DMS 273 (cell line): ENCODE data around the gene BEAN1.
"Not testable (repeated sequence)": the region's sequence is repeated elsewhere in the genome, so short reads cannot be mapped to it uniquely, and the experiment has no call there.

Experiments
- DNase-seq: peaks from one replicate; lab custom pipeline; 2025; ENCODE audit not compliant: unreplicated experiment; lab: John Stamatoyannopoulos, UW

The BEAN1 gene

DNA sequence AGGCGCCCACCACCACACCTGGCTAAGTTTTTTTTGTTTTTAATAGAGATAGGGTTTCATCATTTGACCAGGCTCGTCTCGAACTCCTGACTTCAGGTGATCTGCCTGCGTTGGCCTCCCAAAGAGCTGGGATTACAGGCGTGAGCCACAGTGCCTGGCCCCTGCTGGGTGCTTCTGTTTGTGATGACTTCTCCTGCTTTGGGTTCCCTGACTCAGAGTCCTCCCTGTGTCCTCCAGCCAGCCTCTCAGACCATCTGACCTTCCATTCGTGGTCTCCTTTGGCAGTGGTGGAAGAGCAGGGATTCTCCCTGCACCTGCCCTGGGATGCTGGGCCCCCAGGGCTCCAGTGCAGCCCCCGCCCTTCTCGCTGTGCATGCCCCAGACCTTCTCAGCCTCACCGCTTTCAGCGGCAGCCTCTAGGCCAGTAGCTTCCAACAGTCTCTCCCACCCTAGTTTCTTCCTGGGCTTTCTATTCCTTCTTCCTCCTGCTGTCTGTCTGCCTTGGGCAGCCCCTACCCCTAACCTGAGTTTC is 13.2 kb downstream of the BEAN1 start:
- DNase-seq = no peak

GRCh38 chr16:66440970-66441369 is 13.9 kb downstream of the BEAN1 start:
- no peak for DNase-seq

GRCh38 chr16:66441586-66442375 is 14.7 kb downstream of the BEAN1 start:
- no peak for DNase-seq

- DNase-seq = no peak
Measured at GRCh38 chr16:66442502-66443268, 15.6 kb downstream of the BEAN1 start.

GRCh38 chr16:66443269-66443652 is 16.2 kb downstream of the BEAN1 start:
- DNase-seq = no peak

- no peak for DNase-seq
Measured at GRCh38 chr16:66444049-66444481, 17.0 kb downstream of the BEAN1 start.

DNA sequence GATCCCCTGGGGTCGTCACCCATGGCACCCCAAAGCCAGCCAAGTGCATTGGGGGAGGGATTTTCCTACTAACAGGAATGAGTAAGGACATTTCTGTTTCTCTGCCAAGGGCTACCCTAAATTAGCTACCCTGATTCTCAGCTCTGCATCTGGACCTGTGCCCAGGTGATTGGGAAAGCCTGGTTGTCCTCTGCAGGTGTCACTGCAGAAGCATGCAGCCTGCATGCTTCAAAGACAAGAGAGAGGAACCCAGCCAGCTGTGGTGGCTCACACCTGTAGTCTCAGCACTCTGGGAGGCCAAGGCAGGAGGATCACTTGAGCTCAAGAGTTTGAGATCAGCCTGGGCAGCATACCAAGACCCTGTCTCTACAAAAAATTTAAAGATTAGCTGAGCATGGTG is 19.6 kb downstream of the BEAN1 start:
- DNase-seq = no peak

DNA sequence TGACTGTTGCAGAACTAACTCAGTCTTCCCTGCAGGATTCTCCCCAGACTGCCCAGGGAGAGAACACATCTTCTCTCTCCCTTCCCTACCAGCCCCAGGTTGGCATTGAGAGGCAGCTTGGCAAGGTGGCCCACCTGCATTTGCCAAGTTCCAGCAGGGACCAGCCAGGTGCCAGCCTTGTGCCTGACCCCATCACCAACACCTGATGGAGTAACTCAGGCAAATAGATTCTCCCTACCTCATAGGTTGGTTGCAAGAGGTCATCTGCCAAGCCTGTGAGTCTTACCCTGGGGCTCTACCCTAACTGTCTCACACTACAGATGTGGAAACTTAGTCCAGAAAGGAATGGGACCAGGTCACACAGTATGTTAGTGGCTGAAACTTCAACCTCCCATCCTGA is 20.4 kb downstream of the BEAN1 start:
- no peak for DNase-seq

DNA sequence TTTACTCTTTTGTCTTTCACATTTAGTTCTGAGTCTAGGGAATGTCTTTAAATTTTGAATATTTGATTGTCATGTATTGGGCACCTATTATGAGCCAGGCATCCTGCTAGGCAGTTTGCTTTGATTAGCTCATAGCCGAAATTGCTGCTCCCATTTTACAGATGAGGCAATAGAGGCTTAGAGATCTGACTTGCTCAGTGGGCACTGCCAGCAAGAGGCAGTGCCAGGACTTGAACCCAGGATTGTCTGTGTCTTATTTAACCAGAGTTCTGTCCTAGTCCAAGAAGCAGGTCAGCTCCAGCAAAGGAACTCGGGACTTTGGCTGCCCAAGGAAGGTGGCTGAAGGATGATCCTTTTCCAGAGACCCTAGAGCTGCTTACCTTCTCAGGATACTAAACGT is 24.5 kb downstream of the BEAN1 start:
- no peak for DNase-seq

- not testable (repeated sequence) for DNase-seq
Measured at GRCh38 chr16:66453230-66453629, 26.1 kb downstream of the BEAN1 start.

DNA sequence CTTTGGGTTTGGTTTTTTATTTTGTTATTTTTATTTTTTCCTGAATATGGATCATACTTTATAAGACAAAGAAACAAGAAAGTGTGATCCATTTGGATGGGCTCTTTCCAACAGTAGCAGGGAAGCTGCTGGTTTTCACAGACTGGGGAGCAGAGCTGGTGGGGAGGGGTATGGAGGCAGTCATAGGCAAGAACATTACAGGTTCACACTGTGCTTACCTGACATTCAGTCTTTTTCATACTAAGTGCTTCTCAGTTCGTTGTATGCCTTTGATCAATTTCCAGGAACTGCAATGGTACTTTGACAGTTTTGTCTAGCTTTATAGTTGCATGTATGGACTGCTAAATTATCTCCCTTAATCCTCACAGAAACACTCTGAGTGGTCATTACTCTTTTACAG is 27.7 kb downstream of the BEAN1 start:
- DNase-seq = no peak

GRCh38 chr16:66455970-66456369 is 28.9 kb downstream of the BEAN1 start:
- no peak for DNase-seq

DNA sequence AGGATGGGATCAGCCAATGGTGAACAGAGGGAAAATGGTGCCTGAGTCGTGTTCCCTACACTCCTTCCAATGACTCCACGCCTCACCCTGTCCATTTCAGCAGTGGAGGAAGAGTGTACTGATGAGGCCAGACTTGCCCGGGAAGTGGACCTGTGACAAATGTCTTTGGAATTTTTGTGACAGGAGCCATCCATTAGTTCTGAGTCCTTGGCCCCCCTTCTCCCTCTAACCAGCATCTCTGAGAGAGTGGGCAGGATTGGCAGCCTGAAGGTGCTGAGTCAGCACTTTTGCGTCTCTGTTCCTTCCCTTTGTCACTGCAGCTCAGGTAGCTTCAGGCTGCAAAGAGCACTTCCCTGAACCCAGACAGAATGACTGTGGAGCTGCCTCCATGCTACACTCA is 30.8 kb downstream of the BEAN1 start:
- DNase-seq = peak; percentile 24

DNA sequence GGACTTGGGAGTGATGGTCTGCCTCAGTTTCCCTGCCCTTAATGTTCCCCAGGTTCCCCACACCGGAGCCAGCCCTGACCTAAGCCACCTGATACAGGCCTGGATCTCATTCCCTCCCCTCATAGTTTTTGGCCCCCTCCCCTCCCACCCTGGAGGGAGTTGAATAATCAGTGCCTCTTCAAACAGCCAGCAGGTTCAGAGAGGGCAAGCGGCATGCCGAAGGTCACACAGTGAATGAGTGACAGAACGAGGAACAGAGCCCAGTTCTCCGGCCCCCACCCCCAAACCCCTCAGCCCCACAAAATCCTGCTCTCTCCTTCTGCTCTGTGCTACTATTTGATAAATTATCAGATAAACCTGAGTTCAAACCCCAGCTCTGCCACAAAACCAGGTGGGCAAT is 31.2 kb downstream of the BEAN1 start:
- DNase-seq = no peak

- no peak for DNase-seq
Measured at GRCh38 chr16:66458853-66459252, 31.8 kb downstream of the BEAN1 start.

DNA sequence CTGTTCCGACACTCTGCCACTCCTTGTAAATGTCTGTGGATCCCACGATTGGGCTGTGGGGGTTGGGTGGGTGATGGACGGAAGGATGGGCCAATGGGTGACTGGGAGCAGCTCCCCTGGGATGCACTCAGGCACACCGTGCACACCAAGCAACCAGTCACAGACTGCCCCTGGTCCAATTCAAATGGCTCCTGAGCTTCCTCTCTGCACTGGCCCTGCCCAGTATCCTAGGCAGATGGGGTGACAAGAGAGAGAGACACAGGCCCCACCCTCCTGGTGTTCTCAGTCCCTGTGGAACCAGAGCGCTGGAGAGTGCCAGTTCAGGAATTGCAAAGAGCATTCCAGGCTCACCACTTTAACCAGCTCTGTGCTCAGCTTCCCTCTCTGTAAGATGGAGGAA is 32.8 kb downstream of the BEAN1 start:
- DNase-seq = peak; percentile 56

DNA sequence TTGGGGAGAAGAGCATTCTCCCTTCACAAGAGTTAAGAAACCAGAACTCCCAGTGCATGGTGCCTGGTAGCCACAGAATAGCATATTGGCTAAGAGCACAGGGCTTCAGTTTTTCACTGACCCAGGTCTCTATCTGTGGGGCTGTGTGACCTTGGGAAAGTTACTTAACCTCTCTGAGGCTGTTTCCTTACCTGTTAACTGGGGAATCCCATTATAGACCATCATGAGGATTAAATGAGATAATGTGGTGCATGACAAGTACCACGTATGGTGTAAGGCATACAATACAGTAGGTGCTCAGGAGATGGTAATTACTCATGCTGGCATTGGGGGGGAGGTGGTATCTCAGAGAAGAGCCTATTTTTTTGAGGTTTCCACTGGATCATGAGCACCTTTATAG is 33.6 kb downstream of the BEAN1 start:
- DNase-seq = no peak

GRCh38 chr16:66462912-66463311 is 35.8 kb downstream of the BEAN1 start:
- peak; percentile 79 for DNase-seq

DNA sequence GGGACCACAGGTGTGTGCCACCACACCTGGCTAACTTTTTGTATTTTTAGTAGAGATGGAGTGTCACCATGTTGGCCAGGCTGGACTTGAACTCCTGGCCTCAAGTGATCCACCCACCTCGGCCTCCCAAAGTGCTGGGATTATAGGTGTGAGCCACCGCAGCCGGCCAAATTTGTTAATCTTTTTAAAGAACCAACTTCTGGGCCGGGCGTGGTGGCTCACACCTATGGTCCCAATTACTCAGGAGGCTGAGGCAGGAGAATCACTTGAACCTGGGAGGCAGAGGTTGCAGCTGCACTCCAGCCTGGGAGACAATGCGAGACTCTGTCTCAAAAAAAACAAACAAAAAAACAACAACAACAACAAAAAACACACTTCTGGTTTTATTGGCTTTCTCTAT is 38.9 kb downstream of the BEAN1 start:
- not testable (repeated sequence) for DNase-seq

DNA sequence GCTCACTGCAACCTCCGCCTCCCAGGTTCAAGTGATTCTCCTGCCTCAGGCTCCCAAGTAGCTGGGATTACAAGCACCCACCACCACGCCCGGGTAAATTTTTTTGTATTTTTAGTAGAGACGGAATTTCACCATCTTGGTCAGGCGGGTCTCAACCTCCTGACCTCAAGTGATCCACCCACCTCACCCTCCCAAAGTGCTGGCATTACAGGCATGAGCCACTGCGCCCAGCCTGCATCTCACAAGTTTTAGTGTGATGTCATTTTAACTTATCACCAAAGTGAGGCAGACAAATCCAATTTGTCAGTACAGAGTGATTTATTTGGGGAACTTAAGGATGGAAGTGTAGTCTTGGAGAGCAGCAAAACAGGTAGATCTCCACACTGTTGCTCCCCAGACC is 39.5 kb downstream of the BEAN1 start:
- not testable (repeated sequence) for DNase-seq

DNA sequence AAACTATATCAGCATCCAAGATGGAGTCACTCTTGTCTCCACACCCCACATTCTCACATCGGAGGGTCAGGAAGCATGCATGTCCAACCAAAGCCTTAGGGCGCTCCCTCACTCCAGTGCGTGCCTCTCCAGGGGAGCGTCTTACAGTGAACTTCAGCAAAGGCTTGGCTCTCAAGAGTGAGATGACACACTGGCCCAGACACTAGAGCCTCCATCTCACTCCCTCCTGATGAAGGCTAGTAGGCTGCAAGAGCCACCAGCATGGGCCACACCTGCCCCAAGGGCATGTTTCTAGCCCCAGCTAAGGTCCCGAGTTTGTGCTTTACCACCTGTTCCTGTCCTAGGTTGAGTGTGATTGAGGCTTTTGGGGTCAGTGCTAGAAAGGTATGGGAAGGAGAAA is 40.5 kb downstream of the BEAN1 start:
- DNase-seq = no peak

DNA sequence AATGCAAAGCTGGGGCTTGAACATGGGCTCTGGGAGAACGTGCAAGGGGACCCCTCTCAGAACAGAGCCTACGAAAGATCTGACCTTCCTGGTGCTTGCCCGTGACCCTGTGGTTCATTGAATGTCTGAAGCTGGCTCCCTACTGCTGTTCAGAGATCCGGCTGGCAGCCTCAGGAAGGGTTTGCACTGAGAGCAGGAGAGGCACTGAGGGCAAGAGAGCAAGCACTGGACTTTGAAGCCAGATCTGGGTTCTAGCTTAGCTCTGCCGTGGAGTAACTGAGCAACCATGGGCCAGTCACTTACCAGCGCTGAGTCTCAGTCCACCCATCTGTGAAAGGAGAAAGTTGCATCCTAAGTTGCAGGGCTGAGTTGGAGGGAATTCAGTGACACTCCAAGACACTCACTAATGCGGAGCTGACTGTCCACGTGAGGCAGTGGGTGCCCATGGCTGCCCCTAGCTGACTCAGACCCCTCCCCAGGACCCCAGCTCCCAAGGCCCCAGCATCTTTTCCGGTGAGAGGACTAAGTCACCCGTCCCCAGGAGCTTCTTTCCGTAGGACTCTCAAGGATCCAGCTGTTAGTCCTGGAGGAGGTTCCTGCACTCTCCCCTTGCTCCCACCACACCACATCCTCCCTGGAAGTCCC is 41.3 kb downstream of the BEAN1 start:
- DNase-seq = no peak
